AG04450 (cell line): ENCODE results near the gene POLD2. TPM values are rescaled to one million over a fixed set of nuclear protein-coding genes. Genes with fewer than 3 reads are reported as not detected.

Experiments used
- CTCF ChIA-PET: fragments of 300-600, 350-600 bp; formaldehyde crosslinking; extraction: SDS; loops from one replicate; lab custom pipeline; 2022; ENCODE audit warnings: antibody characterized with exemption, inconsistent platforms; lab: Charles Lee
- POLR2A ChIA-PET: fragments of 350-600 bp; formaldehyde crosslinking; extraction: SDS; loops from one replicate; lab custom pipeline; 2021; ENCODE audit warnings: antibody characterized with exemption, inconsistent platforms; lab: Yijun Ruan, JAX
- DNase-seq: peaks from one replicate; pipeline ENCODE4 v3.0.0-alpha.2; 2011; ENCODE audit warnings: low read depth, low spot score
- H3K27ac ChIP-seq: one replicate; pipeline ENCODE4 v1.5.1; 2012; ENCODE audit warnings: low read depth, low read length, control low read depth
- H3K27me3 ChIP-seq: one replicate; pipeline ENCODE4 v1.6.0; 2012; ENCODE audit warnings: low read length; ENCODE audit not compliant: control insufficient read depth, insufficient read depth
- H3K4me3 ChIP-seq: 2 replicates; pipeline ENCODE4 v1.5.1; 2011; ENCODE audit warnings: mild to moderate bottlenecking, low read depth, low read length, control low read depth
- H3K9me3 ChIP-seq: 2 replicates; pipeline ENCODE4 v1.5.1; 2012; ENCODE audit warnings: low read length; ENCODE audit not compliant: control insufficient read depth, insufficient read depth
- polyA plus RNA-seq: library from polyadenylated mRNA; depleted of rRNA; stranded (reverse); fragments of >200 nt; gene quantifications from 2 replicates; pipeline ENCODE4 v1.2.3, GENCODE V29; 2011
- TF ChIP-seq, protein P1 (sequence below): IDR thresholded peaks from 2 replicates; pipeline ENCODE4 v1.5.1; 2011; ENCODE audit warnings: low read depth, low read length, control low read depth, inconsistent platforms

POLD2 gene
- polyA plus RNA-seq, 1 experiment: 64.8 TPM

DNA sequence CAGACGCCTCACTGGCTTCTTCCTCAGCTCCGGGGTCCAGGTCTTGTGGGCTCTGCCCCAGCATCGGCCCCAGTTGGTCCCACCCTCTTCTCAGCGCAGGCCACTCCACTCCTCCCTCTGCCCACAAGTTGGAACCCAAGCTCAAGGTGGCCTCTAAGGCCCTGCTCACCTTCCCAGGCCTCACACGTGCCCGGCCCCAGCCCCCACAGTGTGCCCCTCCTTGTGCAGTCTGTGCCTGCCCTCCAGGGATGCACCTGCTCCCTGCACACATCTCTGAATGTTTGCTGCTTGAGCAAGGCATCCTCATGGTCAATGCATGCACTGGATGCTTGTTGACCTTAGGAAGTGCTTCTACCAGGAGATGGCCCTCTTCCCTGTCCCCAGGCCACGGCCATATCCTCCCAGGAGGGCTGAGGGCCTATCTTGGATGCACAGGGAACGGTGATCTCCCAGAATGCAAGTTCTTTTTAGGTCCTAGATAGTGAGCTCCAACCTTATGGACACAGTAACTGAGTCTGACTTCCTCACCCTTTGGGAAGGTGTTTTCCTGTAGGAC, 26.9 kb downstream of the POLD2 start:
- Histone ChIP-seq H3K27me3 (no peaks in the 10 kb centered on the region), H3K4me3 (no peak overlapping the region), H3K9me3 (no peaks in the 10 kb centered on the region), H3K27ac (no peak overlapping the region)
- TF ChIP-seq, protein P1, sequence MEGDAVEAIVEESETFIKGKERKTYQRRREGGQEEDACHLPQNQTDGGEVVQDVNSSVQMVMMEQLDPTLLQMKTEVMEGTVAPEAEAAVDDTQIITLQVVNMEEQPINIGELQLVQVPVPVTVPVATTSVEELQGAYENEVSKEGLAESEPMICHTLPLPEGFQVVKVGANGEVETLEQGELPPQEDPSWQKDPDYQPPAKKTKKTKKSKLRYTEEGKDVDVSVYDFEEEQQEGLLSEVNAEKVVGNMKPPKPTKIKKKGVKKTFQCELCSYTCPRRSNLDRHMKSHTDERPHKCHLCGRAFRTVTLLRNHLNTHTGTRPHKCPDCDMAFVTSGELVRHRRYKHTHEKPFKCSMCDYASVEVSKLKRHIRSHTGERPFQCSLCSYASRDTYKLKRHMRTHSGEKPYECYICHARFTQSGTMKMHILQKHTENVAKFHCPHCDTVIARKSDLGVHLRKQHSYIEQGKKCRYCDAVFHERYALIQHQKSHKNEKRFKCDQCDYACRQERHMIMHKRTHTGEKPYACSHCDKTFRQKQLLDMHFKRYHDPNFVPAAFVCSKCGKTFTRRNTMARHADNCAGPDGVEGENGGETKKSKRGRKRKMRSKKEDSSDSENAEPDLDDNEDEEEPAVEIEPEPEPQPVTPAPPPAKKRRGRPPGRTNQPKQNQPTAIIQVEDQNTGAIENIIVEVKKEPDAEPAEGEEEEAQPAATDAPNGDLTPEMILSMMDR: no peak
- CTCF ChIA-PET: no interaction called here
- no peak for DNase-seq
- POLR2A ChIA-PET: no interaction called here

DNA sequence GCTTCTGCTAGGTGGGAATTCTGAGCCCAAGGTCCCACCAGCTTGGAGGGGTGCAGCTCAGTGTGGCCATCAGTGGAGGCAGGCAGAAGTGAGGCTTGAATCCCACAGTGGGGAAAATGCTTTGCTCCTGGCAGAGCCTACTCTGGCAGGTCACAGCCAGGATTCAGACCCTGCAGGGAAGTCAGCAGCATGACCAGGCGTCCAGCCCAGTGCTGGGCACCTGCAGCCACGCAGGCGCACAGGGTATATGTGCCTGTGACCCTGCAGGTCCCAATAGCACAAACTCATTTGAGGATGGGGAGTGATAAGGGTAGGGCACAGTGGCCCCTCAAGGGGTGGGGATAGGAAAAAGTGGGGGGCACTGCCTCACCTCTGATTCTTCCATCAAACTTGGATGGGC, 27.6 kb downstream of the POLD2 start:
- TF ChIP-seq, protein P1: no peak
- Histone ChIP-seq H3K9me3 (no peaks in the 10 kb centered on the region), H3K27ac (no peak overlapping the region), H3K27me3 (no peaks in the 10 kb centered on the region), H3K4me3 (no peak overlapping the region)
- ChIA-PET CTCF (no interaction called here), POLR2A (no interaction called here)
- no peak for DNase-seq

DNA sequence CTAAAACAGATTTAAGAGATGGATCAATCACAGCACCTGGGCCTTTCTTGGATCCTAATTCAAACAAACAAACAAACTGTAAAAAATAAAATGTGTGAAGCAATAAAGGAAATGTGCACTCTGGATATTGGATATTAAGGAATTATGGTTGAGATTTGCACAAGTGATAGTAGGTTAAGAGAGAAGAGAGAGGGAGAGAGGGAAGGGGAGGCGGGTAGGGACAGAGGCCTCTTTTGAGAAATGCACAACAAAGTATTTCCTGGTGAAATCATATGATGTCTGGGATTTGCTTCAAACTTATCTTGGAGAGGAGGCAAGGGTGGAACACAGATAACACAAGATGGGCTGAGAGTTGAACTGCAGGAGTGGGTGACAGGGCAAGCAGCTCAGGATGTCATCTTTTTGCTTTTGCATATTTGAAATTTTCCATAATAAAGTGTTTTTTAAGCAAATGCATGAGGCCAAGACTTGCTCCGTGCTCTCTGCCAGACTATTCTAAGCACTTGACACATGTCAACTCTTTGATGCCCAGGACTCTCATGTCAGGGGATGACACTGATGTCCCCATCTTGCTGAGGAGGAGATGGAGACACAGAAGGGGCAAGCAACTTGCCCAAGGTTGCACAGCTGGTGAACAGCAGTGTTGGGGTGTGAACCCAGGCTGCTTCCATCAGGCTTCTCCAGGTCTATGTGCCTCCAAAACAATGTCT, 28.3 kb downstream of the POLD2 start:
- ChIA-PET POLR2A (no interaction called here), CTCF (no interaction called here)
- Histone ChIP-seq H3K9me3 (no peaks in the 10 kb centered on the region), H3K27me3 (no peaks in the 10 kb centered on the region), H3K4me3 (no peak overlapping the region), H3K27ac (no peak overlapping the region)
- DNase-seq: no peak
- TF ChIP-seq, protein P1: no peak

DNA sequence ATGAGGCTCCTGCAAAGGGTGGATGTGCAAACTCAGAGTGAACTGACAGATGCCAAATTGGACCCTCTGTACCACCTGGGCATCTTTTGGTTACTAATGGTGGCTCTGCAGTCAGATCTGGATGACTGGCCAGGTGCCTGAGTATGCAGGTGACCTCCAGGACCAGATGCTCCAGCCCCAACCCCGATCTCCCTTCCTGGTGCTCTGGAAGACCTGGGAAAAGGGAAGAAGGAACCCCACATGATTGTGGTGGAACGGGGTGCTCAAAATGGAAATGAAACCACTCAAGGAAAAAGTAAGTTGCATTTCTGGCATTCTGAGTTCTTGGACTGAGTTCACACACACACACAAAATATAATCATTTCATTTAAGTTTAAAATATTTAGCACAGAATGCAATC, 29.0 kb downstream of the POLD2 start:
- TF ChIP-seq, protein P1: no peak
- POLR2A ChIA-PET: no interaction called here
- no peaks in the 10 kb centered on the region for H3K27me3 ChIP-seq
- CTCF ChIA-PET: no interaction called here
- DNase-seq: no peak
- H3K4me3 ChIP-seq: no peak overlapping the region
- no peaks in the 10 kb centered on the region for H3K9me3 ChIP-seq
- H3K27ac ChIP-seq: no peak overlapping the region

DNA sequence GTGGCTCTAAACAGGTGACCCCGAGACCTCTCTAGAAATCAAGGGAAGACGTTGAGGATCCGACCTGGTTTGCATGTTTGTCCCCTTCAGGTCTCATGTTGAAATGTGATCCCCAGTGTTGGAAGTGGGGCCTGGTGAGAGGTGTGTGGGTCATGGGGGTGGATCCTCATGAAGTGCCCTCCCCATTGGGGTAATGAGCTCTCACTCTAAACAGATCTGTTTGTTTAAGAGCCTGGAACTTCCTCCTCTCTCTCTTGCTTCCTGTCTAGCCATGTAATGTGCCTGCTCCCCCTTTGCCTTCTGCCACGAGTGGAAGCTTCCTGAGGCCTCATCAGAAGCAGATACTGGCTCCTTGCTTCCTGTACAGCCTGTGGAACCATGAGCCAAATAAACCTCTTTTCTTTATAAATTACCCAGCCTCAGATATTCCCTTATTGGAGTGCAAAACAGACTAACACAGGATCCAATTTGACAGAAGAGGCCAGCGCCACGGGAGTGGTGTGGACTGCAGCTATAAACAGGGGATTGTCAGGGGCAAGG, 30.2 kb downstream of the POLD2 start:
- H3K4me3 ChIP-seq: no peak overlapping the region
- no peak overlapping the region for H3K27ac ChIP-seq
- ChIA-PET POLR2A (no interaction called here), CTCF (no interaction called here)
- H3K27me3 ChIP-seq: no peaks in the 10 kb centered on the region
- H3K9me3 ChIP-seq: no peaks in the 10 kb centered on the region
- TF ChIP-seq, protein P1: no peak
- DNase-seq: no peak
